Measurements from ENCODE around the gene EEF1A2.

Gene EEF1A2

GRCh38 chr20:63520934-63521601 is 22.2 kb upstream of the EEF1A2 start:
- DNase-seq (ENCODE audit: low read depth, low spot score), result peak; percentile 62
- in situ Hi-C loops (cut with HindIII; ENCODE audit: low sequenced_read_pairs), result no loop called here
- peak overlapping the region; percentile 66 for H3K4me3 ChIP-seq (ENCODE audit: low read depth, low read length)
- no peak for TF ChIP-seq CTCF (IDR thresholded peaks at IDR 0.05; ENCODE audit: low read depth, low read length)

GRCh38 chr20:63520504-63520933 is 21.6 kb upstream of the EEF1A2 start, which contains the start of gene PPDPF:
TSS of gene PPDPF (plus strand) at chr20:63520765. CDS start at chr20:63521309, 544 bp downstream.
- no peak for TF ChIP-seq CTCF (IDR thresholded peaks at IDR 0.05; ENCODE audit: low read depth, low read length)
- peak within 1 kb of the TSS; percentile 66 for H3K4me3 ChIP-seq (ENCODE audit: low read depth, low read length)
- peak; percentile 78 for DNase-seq (ENCODE audit: low read depth, low spot score)
- in situ Hi-C loops (cut with HindIII; ENCODE audit: low sequenced_read_pairs), result no loop called here

- in situ Hi-C loops (cut with HindIII; ENCODE audit: low sequenced_read_pairs), result no loop called here
- peak; percentile 23 for DNase-seq (ENCODE audit: low read depth, low spot score)
- TF ChIP-seq CTCF (IDR thresholded peaks at IDR 0.05; ENCODE audit: low read depth, low read length), result peak; percentile 15
- H3K4me3 ChIP-seq (ENCODE audit: low read depth, low read length), result peak overlapping the region; percentile 66
These were observed 21.0 kb upstream of the EEF1A2 start for GRCh38 chr20:63519668-63520503.

- no peak for DNase-seq (ENCODE audit: low read depth, low spot score)
- H3K4me3 ChIP-seq (ENCODE audit: low read depth, low read length), result peak overlapping the region; percentile 66
- TF ChIP-seq CTCF (IDR thresholded peaks at IDR 0.05; ENCODE audit: low read depth, low read length), result no peak
- in situ Hi-C loops (cut with HindIII; ENCODE audit: low sequenced_read_pairs), result no loop called here
These were observed 20.2 kb upstream of the EEF1A2 start for GRCh38 chr20:63518946-63519667.

- H3K4me3 ChIP-seq (ENCODE audit: low read depth, low read length), result no peak overlapping the region
- in situ Hi-C loops (cut with HindIII; ENCODE audit: low sequenced_read_pairs), result no loop called here
- no peak for DNase-seq (ENCODE audit: low read depth, low spot score)
These were observed 19.5 kb upstream of the EEF1A2 start for GRCh38 chr20:63518351-63518861.

More at GRCh38 chr20:63518351-63518861, 19.5 kb upstream of the EEF1A2 start:
- no peak for TF ChIP-seq CTCF (IDR thresholded peaks at IDR 0.05; ENCODE audit: low read depth, low read length)
